ENCODE data around the gene ABCD1. TPM values are rescaled to one million over a fixed set of nuclear protein-coding genes. Genes with fewer than 3 reads are reported as not detected.
A peak's percentile ranks its signal among the peaks of the same experiment; 100 is the strongest.
"Not testable (repeated sequence)": the region's sequence is repeated elsewhere in the genome, so short reads cannot be mapped to it uniquely, and the experiment has no call there.

ABCD1 gene
- polyA plus RNA-seq, 3 donors = 5.6 to 22.5 (median 5.8) TPM

DNA sequence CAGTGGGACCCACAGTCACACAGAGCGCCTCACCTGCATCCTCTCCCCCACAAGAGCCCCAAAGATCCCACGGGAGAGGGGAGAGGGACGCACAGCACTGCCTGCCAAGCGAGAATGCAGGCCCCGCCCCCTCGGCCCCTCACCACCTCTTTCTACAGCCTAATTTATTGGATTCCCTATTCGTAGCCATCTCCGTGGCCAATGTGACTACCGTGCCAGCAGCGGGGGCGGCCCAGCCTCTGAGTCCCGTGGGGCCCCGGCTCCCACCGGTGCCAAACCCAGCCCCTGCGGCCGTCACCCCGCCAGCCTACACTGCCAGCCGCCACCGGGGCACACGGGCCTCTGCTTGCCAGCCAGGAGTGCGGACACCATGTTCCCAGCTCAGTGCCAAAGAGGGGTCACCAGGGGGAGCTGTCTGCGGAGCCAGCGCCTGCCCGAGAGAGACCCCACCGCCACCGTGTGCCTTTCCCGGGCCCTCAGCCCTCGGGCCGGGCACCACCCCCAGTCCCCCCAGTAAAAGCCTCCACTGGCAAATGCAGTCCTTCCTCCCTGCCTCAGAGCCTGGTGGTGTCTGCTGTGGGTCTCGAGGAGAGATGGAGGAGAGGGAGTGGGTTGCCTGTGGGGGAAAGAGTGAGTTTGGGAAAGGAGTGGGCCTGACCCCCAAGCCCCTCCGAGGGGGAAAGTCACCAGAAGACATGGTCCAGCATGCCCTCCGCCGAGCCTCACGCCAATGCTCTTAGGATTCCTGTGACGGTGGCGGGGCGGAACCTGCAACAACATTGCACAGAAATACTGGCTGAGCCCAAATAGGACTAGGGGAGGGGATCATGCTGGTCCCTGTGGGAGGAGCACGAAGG is 19.8 kb downstream of the ABCD1 start:
- peak in 1 of 3 donors; percentile 20 for DNase-seq
- Histone ChIP-seq H3K9ac (ENCODE audit: insufficient read depth, low read length, poor library complexity, severe bottlenecking) (no peak overlapping the region), H3K27ac (ENCODE audit: low read depth in 1 of 2, low read length in 2 of 2) (no peak overlapping the region), H4K20me1 (ENCODE audit: insufficient read depth, low read length) (no peaks in the 10 kb centered on the region), H3K27me3 (ENCODE audit: control insufficient read depth in 2 of 2, insufficient read depth in 2 of 2, low read length in 2 of 2) (no peaks in the 10 kb centered on the region), H3K9me3 (replicated peaks in 1 of 2; ENCODE audit: control insufficient read depth in 1 of 2, insufficient read depth in 1 of 2, low read length in 2 of 2) (no peaks in the 10 kb centered on the region), H3K4me3 (replicated peaks in 1 of 3; ENCODE audit: low read depth in 2 of 3, low read length in 3 of 3) (no peak overlapping the region), H3K79me2 (ENCODE audit: insufficient read depth, low read length) (no peaks in the 10 kb centered on the region), H3K4me2 (replicated peaks; ENCODE audit: extremely low read depth, low read length, poor library complexity, severe bottlenecking) (no peak overlapping the region), H3K4me1 (ENCODE audit: control insufficient read depth in 1 of 2, insufficient read depth in 2 of 2, low read length in 2 of 2) (peaks cover 5 to 11% of the 10 kb centered on the region in 2 donors), H2AFZ (ENCODE audit: insufficient read depth, low read depth, low read length, poor library complexity, severe bottlenecking) (no peak overlapping the region), H3K36me3 (replicated peaks in 1 of 2; ENCODE audit: control insufficient read depth in 1 of 2, insufficient read depth in 2 of 2, low read length in 2 of 2) (peaks cover 11 to 13% of the 10 kb centered on the region in 2 donors)
- Mint-ChIP-seq H3K27ac (peak overlapping the region in 1 of 7 donors; percentile 51), H3K4me3 (peak overlapping the region in 1 of 2 donors; percentile 77), H3K4me1 (peaks cover 12% of the 10 kb centered on the region), H3K27me3 (ENCODE audit: low read depth in 3 of 3) (peaks cover 0 to 33% (median 23%) of the 10 kb centered on the region in 3 donors), H3K9me3 (peaks cover 0 to 11% (median 0%) of the 10 kb centered on the region in 7 donors), H3K36me3 (peaks cover 9 to 33% of the 10 kb centered on the region in 2 donors)
- intact Hi-C loops (cut with micrococcal nuclease) = no loop called here
- WGBS (ENCODE audit: insufficient coverage) = 28% methylated on average over 16 of the region's 38 CpGs
- TF ChIP-seq, protein P1, sequence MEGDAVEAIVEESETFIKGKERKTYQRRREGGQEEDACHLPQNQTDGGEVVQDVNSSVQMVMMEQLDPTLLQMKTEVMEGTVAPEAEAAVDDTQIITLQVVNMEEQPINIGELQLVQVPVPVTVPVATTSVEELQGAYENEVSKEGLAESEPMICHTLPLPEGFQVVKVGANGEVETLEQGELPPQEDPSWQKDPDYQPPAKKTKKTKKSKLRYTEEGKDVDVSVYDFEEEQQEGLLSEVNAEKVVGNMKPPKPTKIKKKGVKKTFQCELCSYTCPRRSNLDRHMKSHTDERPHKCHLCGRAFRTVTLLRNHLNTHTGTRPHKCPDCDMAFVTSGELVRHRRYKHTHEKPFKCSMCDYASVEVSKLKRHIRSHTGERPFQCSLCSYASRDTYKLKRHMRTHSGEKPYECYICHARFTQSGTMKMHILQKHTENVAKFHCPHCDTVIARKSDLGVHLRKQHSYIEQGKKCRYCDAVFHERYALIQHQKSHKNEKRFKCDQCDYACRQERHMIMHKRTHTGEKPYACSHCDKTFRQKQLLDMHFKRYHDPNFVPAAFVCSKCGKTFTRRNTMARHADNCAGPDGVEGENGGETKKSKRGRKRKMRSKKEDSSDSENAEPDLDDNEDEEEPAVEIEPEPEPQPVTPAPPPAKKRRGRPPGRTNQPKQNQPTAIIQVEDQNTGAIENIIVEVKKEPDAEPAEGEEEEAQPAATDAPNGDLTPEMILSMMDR (IDR thresholded peaks at IDR 0.05) = no peak

DNA sequence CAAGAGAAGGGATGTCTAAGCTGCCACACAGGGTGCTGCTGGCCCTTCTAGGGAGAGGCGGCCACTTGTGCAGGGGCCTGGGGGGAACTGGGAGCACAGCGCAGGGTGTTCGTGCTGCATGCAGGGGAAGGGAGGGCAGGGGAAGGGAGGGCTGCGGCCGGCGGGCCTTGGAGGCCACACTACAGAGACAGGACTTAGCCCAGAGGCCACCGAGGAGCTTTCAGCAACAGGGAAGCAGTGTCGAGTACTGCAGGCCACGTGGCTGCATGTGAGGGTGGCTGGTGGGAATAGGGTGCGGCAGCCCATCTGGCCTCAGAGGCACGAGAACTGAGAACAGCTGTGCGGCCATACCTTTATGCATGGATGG is 20.4 kb downstream of the ABCD1 start:
- H3K79me2 ChIP-seq (ENCODE audit: insufficient read depth, low read length); H4K20me1 ChIP-seq (ENCODE audit: insufficient read depth, low read length); H3K27ac Mint-ChIP-seq; H3K9ac ChIP-seq (ENCODE audit: insufficient read depth, low read length, poor library complexity, severe bottlenecking); H3K9me3 ChIP-seq (replicated peaks in 1 of 2; ENCODE audit: control insufficient read depth in 1 of 2, insufficient read depth in 1 of 2, low read length in 2 of 2); H3K36me3 ChIP-seq (replicated peaks in 1 of 2; ENCODE audit: control insufficient read depth in 1 of 2, insufficient read depth in 2 of 2, low read length in 2 of 2); DNase-seq; H3K27me3 ChIP-seq (ENCODE audit: control insufficient read depth in 2 of 2, insufficient read depth in 2 of 2, low read length in 2 of 2); H2AFZ ChIP-seq (ENCODE audit: insufficient read depth, low read depth, low read length, poor library complexity, severe bottlenecking); intact Hi-C loops (cut with micrococcal nuclease); H3K4me2 ChIP-seq (replicated peaks; ENCODE audit: extremely low read depth, low read length, poor library complexity, severe bottlenecking); H3K4me3 ChIP-seq (replicated peaks in 1 of 3; ENCODE audit: low read depth in 2 of 3, low read length in 3 of 3); H3K27ac ChIP-seq (ENCODE audit: low read depth in 1 of 2, low read length in 2 of 2): not testable (repeated sequence)
- peaks cover 9 to 27% of the 10 kb centered on the region in 2 donors for H3K36me3 Mint-ChIP-seq
- peak overlapping the region in 1 of 2 donors; percentile 77 for H3K4me3 Mint-ChIP-seq
- H3K27me3 Mint-ChIP-seq (ENCODE audit: low read depth in 3 of 3) = peaks cover 0 to 35% (median 24%) of the 10 kb centered on the region in 3 donors
- peaks cover 5 to 11% of the 10 kb centered on the region in 2 donors for H3K4me1 ChIP-seq (ENCODE audit: control insufficient read depth in 1 of 2, insufficient read depth in 2 of 2, low read length in 2 of 2)
- peaks cover 0 to 11% (median 0%) of the 10 kb centered on the region in 7 donors for H3K9me3 Mint-ChIP-seq
- H3K4me1 Mint-ChIP-seq = peaks cover 12% of the 10 kb centered on the region
- WGBS (ENCODE audit: insufficient coverage) = 13% methylated on average over 3 of the region's 12 CpGs

All from CD14-positive monocyte (primary cell).